Esophagus muscularis mucosa (tissue), 4 donors: ENCODE data around the gene KCNAB1. TPM values are rescaled to one million over a fixed set of nuclear protein-coding genes. Genes with fewer than 3 reads are reported as not detected.
"Not testable (repeated sequence)": the region's sequence is repeated elsewhere in the genome, so short reads cannot be mapped to it uniquely, and the experiment has no call there.

Experiments
- DNase-seq: peaks from one replicate; pipeline ENCODE4 v3.0.0-alpha.2; 2017; ENCODE audit errors: extremely low spot score
- H3K27ac ChIP-seq, 4 donors: fragments of 200-600 bp; sonication (generic); replicated peaks in 1 of 4; 1 replicate in 3 of 4; 2 replicates in 1 of 4; pipeline ENCODE4 v1.5.1; 2016 to 2019; ENCODE audit warnings: mild to moderate bottlenecking in 1 of 4
- H3K27me3 ChIP-seq, 4 donors: fragments of 200-600 bp; sonication (generic); one replicate each; pipeline versions ENCODE4 v1.5.1 to v1.6.0; 2016 to 2019
- H3K36me3 ChIP-seq, 4 donors: fragments of 200-600 bp; sonication (generic); one replicate each; pipeline ENCODE4 v1.5.1; 2016 to 2019
- H3K4me1 ChIP-seq, 4 donors: fragments of 200-600 bp; sonication (generic); one replicate each; pipeline ENCODE4 v1.5.1; 2016 to 2019
- H3K4me3 ChIP-seq, 4 donors: fragments of 200-600 bp; sonication (generic); 1 replicate in 2 of 4; 2 replicates in 2 of 4; pipeline ENCODE4 v1.5.1; 2016 to 2019; ENCODE audit warnings: mild to moderate bottlenecking in 4 of 4, moderate library complexity in 1 of 4
- H3K9me3 ChIP-seq, 4 donors: fragments of 200-600 bp; sonication (generic); 1 replicate in 3 of 4; 2 replicates in 1 of 4; pipeline ENCODE4 v1.5.1; 2016 to 2019
- CTCF ChIP-seq, 3 experiments: fragments of 200-600 bp in 2 of 3; fragments of 450-650 bp in 1 of 3; sonication (generic) in 2 of 3; IDR thresholded peaks; one replicate each; pipeline ENCODE4 v1.5.1; 2017 to 2019; ENCODE audit warnings: antibody characterized with exemption in 3 of 3, mild to moderate bottlenecking in 2 of 3, moderate library complexity in 1 of 3
- EP300 ChIP-seq: sonication (generic); formaldehyde crosslinking; IDR thresholded peaks from one replicate; pipeline ENCODE4 v1.6.1; 2017; ENCODE audit warnings: antibody characterized with exemption
- POLR2A ChIP-seq: fragments of 450-650 bp; IDR thresholded peaks from one replicate; pipeline ENCODE4 v1.6.1; 2017; ENCODE audit warnings: antibody characterized with exemption, moderate library complexity, mild to moderate bottlenecking, low read depth
- POLR2AphosphoS5 ChIP-seq, 2 donors: sonication (generic); formaldehyde crosslinking; IDR thresholded peaks; one replicate each; pipeline ENCODE4 v1.6.1; 2017; ENCODE audit warnings: antibody characterized with exemption in 2 of 2
- WGBS: methylation state at CpG from one replicate; pipeline ENCODE4 v1.1.5; 2018; 5-methylcytosine and 5-hydroxymethylcytosine counted together
- intact Hi-C: fragments of 100-400 bp; cut with DNase I; formaldehyde crosslinking; loops from one replicate; pipeline ENCODE4 v1.15.1; 2023
- total RNA-seq, 4 donors: library from RNA; depleted of rRNA; stranded (reverse); fragments of >200 nt; gene quantifications; one replicate each; pipeline versions ENCODE4 v1.1.0 to v1.2.1, GENCODE V29; 2016

KCNAB1 gene
- total RNA-seq, 4 donors from 2014 or later: 0.83 to 5.9 (median 2.3) TPM

- no peaks in the 10 kb centered on the region for H3K36me3 ChIP-seq
- H3K27me3 ChIP-seq: no peaks in the 10 kb centered on the region
- intact Hi-C loops: no loop called here
- no peak for DNase-seq
- TF ChIP-seq CTCF (IDR thresholded peaks at IDR 0.05): no peak
- TF ChIP-seq POLR2AphosphoS5 (IDR thresholded peaks at IDR 0.05): no peak
- TF ChIP-seq POLR2A: no peak
- no peak for TF ChIP-seq EP300
- no peaks in the 10 kb centered on the region for H3K9me3 ChIP-seq
- WGBS: 74% methylated on average over 9 of the region's 9 CpGs
- no peaks in the 10 kb centered on the region for H3K4me1 ChIP-seq
- no peak overlapping the region for H3K27ac ChIP-seq
- H3K4me3 ChIP-seq: no peak overlapping the region
Measured at GRCh38 chr3:156217674-156218352, 97.4 kb downstream of the KCNAB1 start.

GRCh38 chr3:156218353-156218744, 98.0 kb downstream of the KCNAB1 start:
- DNase-seq: no peak
- 87% methylated on average over 3 of the region's 3 CpGs for WGBS
- Histone ChIP-seq H3K36me3 (no peaks in the 10 kb centered on the region), H3K9me3 (no peaks in the 10 kb centered on the region), H3K4me3 (no peak overlapping the region), H3K4me1 (no peaks in the 10 kb centered on the region), H3K27ac (no peak overlapping the region), H3K27me3 (no peaks in the 10 kb centered on the region)
- no peak for TF ChIP-seq POLR2A
- intact Hi-C loops: no loop called here

- H3K36me3 ChIP-seq, DNase-seq, H3K9me3 ChIP-seq, H3K4me3 ChIP-seq, H3K4me1 ChIP-seq, H3K27me3 ChIP-seq, H3K27ac ChIP-seq, intact Hi-C loops: not testable (repeated sequence)
Measured at GRCh38 chr3:156222381-156222780, 102.0 kb downstream of the KCNAB1 start.

- H3K27ac ChIP-seq, H3K4me3 ChIP-seq, H3K9me3 ChIP-seq, H3K36me3 ChIP-seq, intact Hi-C loops, H3K27me3 ChIP-seq, DNase-seq, H3K4me1 ChIP-seq: not testable (repeated sequence)
- WGBS: 97% methylated on average over 22 of the region's 23 CpGs
Measured at GRCh38 chr3:156224046-156224445, 103.7 kb downstream of the KCNAB1 start.

- Histone ChIP-seq H3K27ac (no peak overlapping the region), H3K4me1 (no peaks in the 10 kb centered on the region), H3K4me3 (no peak overlapping the region), H3K9me3 (no peaks in the 10 kb centered on the region), H3K27me3 (no peaks in the 10 kb centered on the region), H3K36me3 (no peaks in the 10 kb centered on the region)
- intact Hi-C loops: no loop called here
- WGBS: 62% methylated on average over 6 of the region's 6 CpGs
- DNase-seq: no peak
- TF ChIP-seq CTCF (IDR thresholded peaks at IDR 0.05) (no peak), POLR2AphosphoS5 (IDR thresholded peaks at IDR 0.05) (no peak), POLR2A (no peak), EP300 (no peak)
Measured at GRCh38 chr3:156226676-156227420, 106.5 kb downstream of the KCNAB1 start.

- no peak for DNase-seq
- TF ChIP-seq POLR2AphosphoS5 (IDR thresholded peaks at IDR 0.05) (no peak), CTCF (IDR thresholded peaks at IDR 0.05) (no peak), EP300 (no peak), POLR2A (no peak)
- Histone ChIP-seq H3K4me3 (no peak overlapping the region), H3K27me3 (no peaks in the 10 kb centered on the region), H3K4me1 (no peaks in the 10 kb centered on the region), H3K36me3 (no peaks in the 10 kb centered on the region), H3K9me3 (no peaks in the 10 kb centered on the region), H3K27ac (no peak overlapping the region)
- 81% methylated on average over 6 of the region's 6 CpGs for WGBS
- intact Hi-C loops: no loop called here
Measured at GRCh38 chr3:156227704-156228103, 107.3 kb downstream of the KCNAB1 start.
